Measurements from ENCODE around the gene ERC1.
A peak's percentile ranks its signal among the peaks of the same experiment; 100 is the strongest.

ERC1 gene

GRCh38 chr12:1421091-1421846 is 430.2 kb downstream of the ERC1 start:
- ChIA-PET CTCF (no interaction called here), POLR2A (no interaction called here)
- peak in 2 of 3 donors; percentile 28 to 38 for DNase-seq
- Histone ChIP-seq H3K4me3 (ENCODE audit: control insufficient read depth in 1 of 7, extremely low read depth in 1 of 7, insufficient read depth in 4 of 7, low read depth in 2 of 7, low read length in 6 of 7) (no peak overlapping the region), H3K4me1 (ENCODE audit: control extremely low read depth in 1 of 4, control insufficient read depth in 4 of 4, insufficient read depth in 4 of 4, low read length in 3 of 4) (peaks cover 0 to 2% (median 0%) of the 10 kb centered on the region in 4 experiments), H3K36me3 (ENCODE audit: control insufficient read depth in 4 of 4, insufficient read depth in 4 of 4, low read length in 3 of 4) (peaks cover 0 to 18% (median 12%) of the 10 kb centered on the region in 4 experiments), H3K27ac (ENCODE audit: insufficient read depth in 1 of 2, low read depth in 1 of 2, low read length in 2 of 2, poor library complexity in 1 of 2, severe bottlenecking in 2 of 2) (no peak overlapping the region), H3K9me3 (ENCODE audit: control extremely low read depth in 1 of 5, control insufficient read depth in 4 of 5, insufficient read depth in 2 of 5, low read depth in 1 of 5, low read length in 4 of 5) (peaks cover 0 to 20% (median 9%) of the 10 kb centered on the region in 5 experiments), H3K27me3 (replicated peaks in 2 of 5; ENCODE audit: control insufficient read depth in 4 of 5, insufficient read depth in 5 of 5, low read length in 4 of 5) (no peaks in the 10 kb centered on the region)
- 100% methylated on average over 2 of the region's 11 CpGs for WGBS (ENCODE audit: insufficient coverage)

- H3K4me3 ChIP-seq (ENCODE audit: control insufficient read depth in 1 of 7, extremely low read depth in 1 of 7, insufficient read depth in 4 of 7, low read depth in 2 of 7, low read length in 6 of 7), result no peak overlapping the region
- 90% methylated on average over 3 of the region's 4 CpGs for WGBS (ENCODE audit: insufficient coverage)
- peaks cover 0 to 20% (median 9%) of the 10 kb centered on the region in 5 experiments for H3K9me3 ChIP-seq (ENCODE audit: control extremely low read depth in 1 of 5, control insufficient read depth in 4 of 5, insufficient read depth in 2 of 5, low read depth in 1 of 5, low read length in 4 of 5)
- H3K27ac ChIP-seq (ENCODE audit: insufficient read depth in 1 of 2, low read depth in 1 of 2, low read length in 2 of 2, poor library complexity in 1 of 2, severe bottlenecking in 2 of 2), result no peak overlapping the region
- ChIA-PET POLR2A (no interaction called here), CTCF (interaction anchor here (0.8 to 1.1 kb wide), 2 partner anchors 16 to 95 kb away, joined by 3 read pairs; no protein-coding TSS in a partner anchor)
- no peaks in the 10 kb centered on the region for H3K27me3 ChIP-seq (replicated peaks in 2 of 5; ENCODE audit: control insufficient read depth in 4 of 5, insufficient read depth in 5 of 5, low read length in 4 of 5)
- peaks cover 0 to 2% (median 0%) of the 10 kb centered on the region in 4 experiments for H3K4me1 ChIP-seq (ENCODE audit: control extremely low read depth in 1 of 4, control insufficient read depth in 4 of 4, insufficient read depth in 4 of 4, low read length in 3 of 4)
- H3K36me3 ChIP-seq (ENCODE audit: control insufficient read depth in 4 of 4, insufficient read depth in 4 of 4, low read length in 3 of 4), result peaks cover 0 to 18% (median 12%) of the 10 kb centered on the region in 4 experiments
- peak in 2 of 3 donors; percentile 10 to 12 for DNase-seq
Observed at GRCh38 chr12:1422604-1423315, 431.7 kb downstream of the ERC1 start.

DNA sequence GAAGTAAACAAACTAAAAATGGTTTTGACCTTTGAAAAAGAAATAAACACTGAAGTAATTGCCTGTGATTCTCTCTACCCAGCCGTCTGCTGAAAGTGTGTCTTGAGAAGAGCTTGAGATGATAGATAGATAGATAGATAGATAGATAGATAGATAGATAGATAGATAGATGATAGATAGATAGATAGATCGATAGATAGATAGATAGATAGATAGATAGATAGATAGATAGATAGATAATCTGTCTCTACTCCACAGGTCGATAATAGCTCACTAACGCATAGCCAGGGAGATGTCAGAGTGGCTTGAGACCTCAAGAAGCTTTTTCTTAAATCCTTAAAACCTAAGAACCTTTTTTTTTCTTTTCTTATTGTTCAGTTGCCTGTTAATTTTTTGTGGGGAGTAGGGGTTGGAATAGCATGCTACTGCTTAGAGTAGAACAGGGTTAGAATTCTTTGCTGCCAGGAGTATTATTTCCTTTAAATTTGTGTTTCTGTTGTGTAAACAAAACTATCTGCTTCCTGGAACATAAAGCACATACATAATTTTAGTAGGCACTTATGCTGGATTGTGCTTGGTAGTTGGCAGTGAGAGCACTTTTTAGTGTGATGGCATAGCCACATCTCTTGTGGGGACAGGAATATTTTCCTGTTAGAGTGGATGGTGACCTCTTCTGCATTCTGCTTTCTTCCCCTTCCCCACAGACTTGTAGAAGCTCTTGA is 433.8 kb downstream of the ERC1 start:
- 100% methylated on average over 1 of the region's 4 CpGs for WGBS (ENCODE audit: insufficient coverage)
- Histone ChIP-seq H3K27me3 (replicated peaks in 2 of 5; ENCODE audit: control insufficient read depth in 4 of 5, insufficient read depth in 5 of 5, low read length in 4 of 5) (no peaks in the 10 kb centered on the region), H3K4me1 (ENCODE audit: control extremely low read depth in 1 of 4, control insufficient read depth in 4 of 4, insufficient read depth in 4 of 4, low read length in 3 of 4) (peaks cover 0 to 2% (median 0%) of the 10 kb centered on the region in 4 experiments), H3K36me3 (ENCODE audit: control insufficient read depth in 4 of 4, insufficient read depth in 4 of 4, low read length in 3 of 4) (peaks cover 0 to 9% (median 8%) of the 10 kb centered on the region in 4 experiments), H3K9me3 (ENCODE audit: control extremely low read depth in 1 of 5, control insufficient read depth in 4 of 5, insufficient read depth in 2 of 5, low read depth in 1 of 5, low read length in 4 of 5) (peaks cover 0 to 18% (median 9%) of the 10 kb centered on the region in 5 experiments), H3K27ac (ENCODE audit: insufficient read depth in 1 of 2, low read depth in 1 of 2, low read length in 2 of 2, poor library complexity in 1 of 2, severe bottlenecking in 2 of 2) (no peak overlapping the region), H3K4me3 (ENCODE audit: control insufficient read depth in 1 of 7, extremely low read depth in 1 of 7, insufficient read depth in 4 of 7, low read depth in 2 of 7, low read length in 6 of 7) (no peak overlapping the region)
- ChIA-PET CTCF (interaction anchor here (1.1 kb wide), 1 partner anchor 12 kb away, joined by 3 read pairs; no protein-coding TSS in a partner anchor), POLR2A (interaction anchor here (0.8 kb wide), 1 partner anchor 87 kb away, joined by 6 read pairs; no protein-coding TSS in a partner anchor)
- no peak for DNase-seq

- no peaks in the 10 kb centered on the region for H3K27me3 ChIP-seq (replicated peaks in 2 of 5; ENCODE audit: control insufficient read depth in 4 of 5, insufficient read depth in 5 of 5, low read length in 4 of 5)
- peaks cover 0 to 18% (median 9%) of the 10 kb centered on the region in 5 experiments for H3K9me3 ChIP-seq (ENCODE audit: control extremely low read depth in 1 of 5, control insufficient read depth in 4 of 5, insufficient read depth in 2 of 5, low read depth in 1 of 5, low read length in 4 of 5)
- peaks cover 0 to 2% (median 0%) of the 10 kb centered on the region in 4 experiments for H3K4me1 ChIP-seq (ENCODE audit: control extremely low read depth in 1 of 4, control insufficient read depth in 4 of 4, insufficient read depth in 4 of 4, low read length in 3 of 4)
- 95% methylated on average over 3 of the region's 3 CpGs for WGBS (ENCODE audit: insufficient coverage)
- CTCF ChIA-PET, result interaction anchor here (1.1 kb wide), 1 partner anchor 11 kb away, joined by 3 read pairs; no protein-coding TSS in a partner anchor
- H3K36me3 ChIP-seq (ENCODE audit: control insufficient read depth in 4 of 4, insufficient read depth in 4 of 4, low read length in 3 of 4), result peaks cover 0 to 9% (median 7%) of the 10 kb centered on the region in 4 experiments
- H3K4me3 ChIP-seq (ENCODE audit: control insufficient read depth in 1 of 7, extremely low read depth in 1 of 7, insufficient read depth in 4 of 7, low read depth in 2 of 7, low read length in 6 of 7), result no peak overlapping the region
- POLR2A ChIA-PET, result no interaction called here
- H3K27ac ChIP-seq (ENCODE audit: insufficient read depth in 1 of 2, low read depth in 1 of 2, low read length in 2 of 2, poor library complexity in 1 of 2, severe bottlenecking in 2 of 2), result no peak overlapping the region
- DNase-seq, result no peak
Observed at GRCh38 chr12:1425396-1425729, 434.3 kb downstream of the ERC1 start.

- 89% methylated on average over 1 of the region's 5 CpGs for WGBS (ENCODE audit: insufficient coverage)
- Histone ChIP-seq H3K4me1 (ENCODE audit: control extremely low read depth in 1 of 4, control insufficient read depth in 4 of 4, insufficient read depth in 4 of 4, low read length in 3 of 4) (no peaks in the 10 kb centered on the region), H3K27ac (ENCODE audit: insufficient read depth in 1 of 2, low read depth in 1 of 2, low read length in 2 of 2, poor library complexity in 1 of 2, severe bottlenecking in 2 of 2) (no peak overlapping the region), H3K27me3 (replicated peaks in 2 of 5; ENCODE audit: control insufficient read depth in 4 of 5, insufficient read depth in 5 of 5, low read length in 4 of 5) (no peaks in the 10 kb centered on the region), H3K9me3 (ENCODE audit: control extremely low read depth in 1 of 5, control insufficient read depth in 4 of 5, insufficient read depth in 2 of 5, low read depth in 1 of 5, low read length in 4 of 5) (no peaks in the 10 kb centered on the region), H3K4me3 (ENCODE audit: control insufficient read depth in 1 of 7, extremely low read depth in 1 of 7, insufficient read depth in 4 of 7, low read depth in 2 of 7, low read length in 6 of 7) (no peak overlapping the region), H3K36me3 (ENCODE audit: control insufficient read depth in 4 of 4, insufficient read depth in 4 of 4, low read length in 3 of 4) (no peaks in the 10 kb centered on the region)
- POLR2A ChIA-PET, result interaction anchor here (0.8 kb wide), 1 partner anchor 67 kb away, joined by 3 read pairs; no protein-coding TSS in a partner anchor
- CTCF ChIA-PET, result no interaction called here
- DNase-seq, result no peak
Observed at GRCh38 chr12:1428671-1429070, 437.6 kb downstream of the ERC1 start.

DNA sequence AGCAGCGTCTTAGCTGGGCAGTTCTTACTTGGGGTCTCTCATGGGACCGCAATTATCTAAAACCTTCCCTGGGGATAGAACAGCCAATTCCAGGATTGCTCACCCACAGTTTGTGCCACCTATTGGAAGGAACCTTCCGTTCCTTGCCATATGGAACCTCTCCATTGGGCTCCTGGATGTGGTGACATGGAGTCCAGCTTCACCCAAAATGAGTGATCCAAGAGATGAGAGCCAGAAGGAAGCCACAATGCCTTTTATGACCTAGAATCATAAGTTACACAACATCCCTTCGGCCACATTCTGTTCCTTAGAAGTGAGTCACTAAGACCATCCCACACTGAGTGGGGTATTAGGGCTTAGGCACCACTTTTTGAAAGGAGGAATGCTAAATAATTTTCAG is 439.0 kb downstream of the ERC1 start:
- H3K4me1 ChIP-seq (ENCODE audit: control extremely low read depth in 1 of 4, control insufficient read depth in 4 of 4, insufficient read depth in 4 of 4, low read length in 3 of 4), result no peaks in the 10 kb centered on the region
- 98% methylated on average over 4 of the region's 4 CpGs for WGBS (ENCODE audit: insufficient coverage)
- H3K27ac ChIP-seq (ENCODE audit: insufficient read depth in 1 of 2, low read depth in 1 of 2, low read length in 2 of 2, poor library complexity in 1 of 2, severe bottlenecking in 2 of 2), result no peak overlapping the region
- H3K4me3 ChIP-seq (ENCODE audit: control insufficient read depth in 1 of 7, extremely low read depth in 1 of 7, insufficient read depth in 4 of 7, low read depth in 2 of 7, low read length in 6 of 7), result no peak overlapping the region
- no peaks in the 10 kb centered on the region for H3K36me3 ChIP-seq (ENCODE audit: control insufficient read depth in 4 of 4, insufficient read depth in 4 of 4, low read length in 3 of 4)
- ChIA-PET CTCF (no interaction called here), POLR2A (no interaction called here)
- DNase-seq, result peak in 2 of 3 donors; percentile 2 to 6
- no peaks in the 10 kb centered on the region for H3K27me3 ChIP-seq (replicated peaks in 2 of 5; ENCODE audit: control insufficient read depth in 4 of 5, insufficient read depth in 5 of 5, low read length in 4 of 5)
- no peaks in the 10 kb centered on the region for H3K9me3 ChIP-seq (ENCODE audit: control extremely low read depth in 1 of 5, control insufficient read depth in 4 of 5, insufficient read depth in 2 of 5, low read depth in 1 of 5, low read length in 4 of 5)

All from common myeloid progenitor, CD34-positive (primary cell).